IPS-20b (cell line): Measurements from ENCODE around the gene AGAP1.

Experiments used
- H3K27ac ChIP-seq: one replicate; pipeline ENCODE4 v1.5.1; 2013; ENCODE audit warnings: low read length
- H3K27me3 ChIP-seq: 2 replicates; pipeline ENCODE4 v1.6.1; 2013; ENCODE audit warnings: mild to moderate bottlenecking, low read length, inconsistent platforms; ENCODE audit not compliant: insufficient read depth
- H3K36me3 ChIP-seq: 2 replicates; pipeline ENCODE4 v1.6.1; 2013; ENCODE audit warnings: low read depth, mild to moderate bottlenecking, inconsistent platforms, low read length, moderate library complexity; ENCODE audit not compliant: insufficient read depth
- H3K4me1 ChIP-seq: 2 replicates; pipeline ENCODE4 v1.6.1; 2013; ENCODE audit warnings: mild to moderate bottlenecking, control low read depth, inconsistent platforms, low read length, moderate library complexity; ENCODE audit not compliant: insufficient read depth
- H3K4me3 ChIP-seq: 2 replicates; pipeline ENCODE4 v1.5.1; 2013; ENCODE audit warnings: mild to moderate bottlenecking, low read length, inconsistent platforms
- H3K9ac ChIP-seq: 2 replicates; pipeline ENCODE4 v1.6.1; 2013; ENCODE audit warnings: low read depth, mild to moderate bottlenecking, inconsistent platforms, low read length, moderate library complexity
- H3K9me3 ChIP-seq: 2 replicates; pipeline ENCODE4 v1.6.1; 2013; ENCODE audit warnings: mild to moderate bottlenecking, low read depth, low read length, inconsistent platforms; ENCODE audit not compliant: insufficient read depth

The AGAP1 gene

DNA sequence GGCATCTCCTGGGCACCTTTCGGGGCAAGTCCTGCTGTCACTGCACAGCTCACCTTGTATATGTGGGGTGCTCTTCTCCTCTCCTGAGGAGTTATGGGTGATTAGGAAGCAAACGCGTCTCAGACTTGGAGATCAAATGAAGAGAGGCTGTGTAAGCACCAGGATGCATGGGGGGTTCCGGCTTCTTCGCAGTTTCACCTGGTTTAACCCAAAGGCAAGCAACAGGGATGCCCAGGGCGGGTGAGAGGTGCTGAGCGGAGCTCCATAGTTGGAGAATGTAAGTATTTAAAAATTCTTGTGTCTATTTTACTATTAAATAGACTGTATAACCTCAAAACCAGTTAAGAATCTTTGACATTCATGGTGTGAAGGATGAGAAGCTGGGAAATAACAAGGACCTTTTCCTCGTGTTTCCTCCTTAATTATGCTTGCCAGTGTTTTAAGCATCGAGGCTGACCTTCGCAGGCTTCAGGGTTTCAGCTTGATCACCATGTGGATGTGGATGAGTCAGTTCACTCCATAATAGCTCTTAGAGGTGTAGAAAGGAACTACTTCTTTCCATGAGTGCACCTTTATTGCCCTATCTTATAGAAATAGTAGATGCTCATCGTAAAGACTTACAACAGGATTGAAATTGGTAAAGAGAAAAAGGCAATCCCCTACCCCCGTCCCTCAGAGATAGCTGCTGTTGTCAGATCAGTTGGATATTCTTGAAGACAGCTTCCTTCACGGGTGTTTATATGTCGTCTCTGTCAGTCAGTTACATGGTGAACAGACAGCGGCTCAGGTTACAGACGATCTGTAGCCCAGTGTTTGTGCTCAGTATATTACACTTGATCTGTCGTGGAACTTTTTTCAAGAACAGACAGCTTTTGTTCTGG is 201.1 kb downstream of the AGAP1 start:
- Histone ChIP-seq H3K9ac (no peak overlapping the region), H3K9me3 (peaks cover 8% of the 10 kb centered on the region; the same call in 1 of the 2 replicates), H3K4me3 (no peak overlapping the region), H3K36me3 (no peaks in the 10 kb centered on the region), H3K27me3 (no peaks in the 10 kb centered on the region), H3K4me1 (peaks cover 15% of the 10 kb centered on the region), H3K27ac (no peak overlapping the region)

DNA sequence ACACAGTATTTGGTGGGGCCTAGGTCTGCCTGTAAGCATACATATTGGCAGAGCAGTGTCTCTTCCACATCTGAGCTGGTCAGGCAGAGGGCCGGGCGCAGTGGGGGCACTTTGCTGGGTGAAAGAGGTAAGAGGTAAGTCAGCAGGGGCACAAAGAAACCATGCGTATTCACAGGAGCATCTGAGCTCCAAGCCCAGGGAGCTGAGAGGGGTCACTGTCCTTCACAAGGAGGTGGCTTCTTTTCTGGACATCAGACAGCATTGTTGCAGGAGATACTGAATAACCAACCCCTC is 201.7 kb downstream of the AGAP1 start:
- Histone ChIP-seq H3K27ac (no peak overlapping the region), H3K27me3 (no peaks in the 10 kb centered on the region), H3K4me3 (no peak overlapping the region), H3K36me3 (no peaks in the 10 kb centered on the region), H3K4me1 (peaks cover 13% of the 10 kb centered on the region), H3K9ac (no peak overlapping the region), H3K9me3 (peaks cover 8% of the 10 kb centered on the region; the same call in 1 of the 2 replicates)

DNA sequence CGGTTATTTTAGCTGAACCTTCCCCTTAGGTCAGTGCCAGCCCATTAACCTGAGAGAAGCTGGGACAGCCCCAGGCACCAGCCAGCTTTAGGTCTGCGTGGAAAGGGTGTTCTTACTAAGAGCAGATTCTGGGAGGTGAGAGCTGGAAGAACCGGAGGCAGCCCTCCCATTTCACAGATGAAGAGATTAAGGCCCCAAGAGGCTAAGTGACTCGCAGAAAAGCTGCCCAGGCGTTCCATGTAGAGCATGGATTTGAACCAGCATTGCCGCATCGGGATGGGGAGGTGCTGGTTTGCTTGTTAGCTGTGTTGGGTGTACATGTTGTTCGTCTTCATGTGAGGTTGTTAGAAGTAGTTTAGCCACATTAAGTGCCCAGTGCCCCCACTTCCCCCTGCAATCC is 203.2 kb downstream of the AGAP1 start:
- H3K9ac ChIP-seq, result no peak overlapping the region

DNA sequence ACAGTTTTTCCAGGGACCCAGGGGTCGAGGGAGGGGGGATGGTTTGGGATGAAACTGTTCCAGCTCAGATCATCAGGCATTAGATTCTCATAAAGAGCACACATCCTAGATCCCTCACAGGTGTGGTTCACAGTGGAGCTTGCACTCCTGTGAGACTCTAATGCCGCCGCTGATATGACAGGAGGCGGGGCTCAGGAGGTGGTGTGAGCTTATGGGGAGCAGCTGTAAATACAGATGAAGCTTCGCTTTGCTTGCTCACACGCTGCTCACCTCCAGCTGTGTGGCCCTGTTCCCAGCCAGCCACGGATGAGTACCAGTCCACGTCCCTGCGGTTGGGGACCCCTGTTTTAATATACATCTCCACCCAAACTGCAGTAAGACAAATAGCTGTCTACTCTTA is 204.2 kb downstream of the AGAP1 start:
- Histone ChIP-seq H3K27me3 (no peaks in the 10 kb centered on the region), H3K9me3 (peaks cover 8% of the 10 kb centered on the region; the same call in 1 of the 2 replicates), H3K4me3 (no peak overlapping the region), H3K9ac (no peak overlapping the region), H3K27ac (no peak overlapping the region), H3K4me1 (peaks cover 10% of the 10 kb centered on the region), H3K36me3 (no peaks in the 10 kb centered on the region)

More for the DNA sequence above, 203.2 kb downstream of the AGAP1 start:
- H3K27me3 ChIP-seq, result no peaks in the 10 kb centered on the region
- no peaks in the 10 kb centered on the region for H3K36me3 ChIP-seq
- H3K4me3 ChIP-seq, result no peak overlapping the region
- peaks cover 4% of the 10 kb centered on the region; the same call in 1 of the 2 replicates for H3K4me1 ChIP-seq
- H3K27ac ChIP-seq, result no peak overlapping the region
- peaks cover 8% of the 10 kb centered on the region; the same call in 1 of the 2 replicates for H3K9me3 ChIP-seq

DNA sequence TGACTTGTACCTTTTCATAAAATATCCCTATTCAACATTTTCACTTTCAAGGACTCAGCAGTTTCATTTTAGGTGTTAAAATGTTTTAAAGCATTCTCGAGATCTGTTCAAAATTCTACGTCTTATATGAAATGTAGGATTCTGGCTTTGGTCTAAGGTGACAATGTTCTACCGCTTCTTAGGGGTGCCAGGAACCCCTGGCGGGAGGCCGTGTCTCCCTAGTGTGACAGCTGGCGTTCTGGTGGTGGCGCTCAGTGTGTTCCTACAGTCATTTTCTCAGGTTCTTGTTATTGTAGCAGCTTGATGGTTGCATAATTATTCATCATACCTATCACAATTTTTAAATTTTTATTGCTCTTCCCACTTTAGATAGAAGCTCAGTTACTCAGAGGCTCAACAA is 204.6 kb downstream of the AGAP1 start:
- H3K9me3 ChIP-seq, result peaks cover 8% of the 10 kb centered on the region; the same call in 1 of the 2 replicates
- no peaks in the 10 kb centered on the region for H3K27me3 ChIP-seq
- no peak overlapping the region for H3K4me3 ChIP-seq
- peaks cover 13% of the 10 kb centered on the region for H3K4me1 ChIP-seq
- H3K36me3 ChIP-seq, result no peaks in the 10 kb centered on the region
- H3K9ac ChIP-seq, result no peak overlapping the region
- H3K27ac ChIP-seq, result no peak overlapping the region

DNA sequence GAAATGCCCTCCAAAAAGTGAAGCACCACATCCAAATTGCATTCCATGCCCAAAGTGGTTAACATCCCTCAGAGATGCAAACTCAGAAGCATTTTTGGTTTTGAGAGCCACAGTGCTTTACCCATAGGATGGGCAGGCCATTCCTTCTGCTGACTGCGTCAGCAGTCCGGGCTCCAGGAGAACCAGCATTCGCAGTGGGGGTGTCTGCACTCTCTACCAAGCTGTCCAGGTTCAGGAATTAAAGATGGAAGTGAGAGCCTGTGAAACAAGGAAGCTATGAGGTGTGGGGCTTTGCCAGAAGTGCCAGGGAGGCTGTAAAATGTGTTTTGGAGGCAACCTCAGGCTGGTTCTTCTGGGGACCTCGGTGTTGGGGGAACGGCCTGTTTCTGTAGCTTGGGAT is 205.7 kb downstream of the AGAP1 start:
- Histone ChIP-seq H3K27ac (no peak overlapping the region), H3K4me3 (no peak overlapping the region), H3K9ac (no peak overlapping the region), H3K36me3 (no peaks in the 10 kb centered on the region), H3K9me3 (peaks cover 8% of the 10 kb centered on the region; the same call in 1 of the 2 replicates), H3K27me3 (no peaks in the 10 kb centered on the region), H3K4me1 (peaks cover 13% of the 10 kb centered on the region)

DNA sequence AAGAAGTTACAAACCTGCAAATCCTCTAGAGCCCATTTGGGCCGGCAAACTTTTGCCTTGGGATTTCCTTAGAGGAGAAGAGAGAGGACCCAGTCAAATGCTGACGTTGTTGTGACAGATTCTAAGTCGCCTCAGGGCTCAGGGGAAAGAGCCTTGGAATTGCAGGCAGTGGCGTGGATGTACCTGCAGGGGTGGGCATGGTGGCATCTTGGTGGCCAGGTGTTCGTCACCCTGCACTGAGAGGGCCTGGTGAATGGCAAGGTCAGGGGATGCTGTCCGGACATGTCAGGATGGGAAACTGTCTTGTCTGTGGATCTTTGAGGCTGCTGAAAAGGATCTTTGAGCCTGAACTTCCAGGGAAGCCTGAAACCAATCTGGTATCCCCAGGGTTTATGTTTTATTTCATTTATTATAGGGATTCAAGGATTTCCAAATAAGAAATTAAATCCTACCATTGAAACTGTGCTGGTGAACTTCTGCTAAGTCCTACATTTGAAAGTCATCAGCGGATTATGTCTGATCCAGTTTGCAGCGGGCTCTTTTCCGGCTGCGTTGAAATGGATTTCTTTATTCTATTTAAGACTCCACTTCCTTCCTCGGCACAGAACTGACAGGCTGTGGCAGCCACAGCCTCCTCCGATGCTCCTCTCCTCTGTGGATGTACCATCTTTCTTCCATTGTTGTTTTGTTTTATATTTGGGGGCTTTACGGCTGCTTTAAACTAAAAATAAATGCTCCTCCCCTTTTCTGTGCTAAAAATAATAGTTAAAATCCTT is 207.6 kb downstream of the AGAP1 start:
- no peaks in the 10 kb centered on the region for H3K27me3 ChIP-seq
- H3K4me1 ChIP-seq, result peaks cover 13% of the 10 kb centered on the region
- H3K36me3 ChIP-seq, result no peaks in the 10 kb centered on the region
- no peak overlapping the region for H3K9ac ChIP-seq
- peaks cover 8% of the 10 kb centered on the region; the same call in 1 of the 2 replicates for H3K9me3 ChIP-seq
- H3K27ac ChIP-seq, result no peak overlapping the region
- H3K4me3 ChIP-seq, result no peak overlapping the region

DNA sequence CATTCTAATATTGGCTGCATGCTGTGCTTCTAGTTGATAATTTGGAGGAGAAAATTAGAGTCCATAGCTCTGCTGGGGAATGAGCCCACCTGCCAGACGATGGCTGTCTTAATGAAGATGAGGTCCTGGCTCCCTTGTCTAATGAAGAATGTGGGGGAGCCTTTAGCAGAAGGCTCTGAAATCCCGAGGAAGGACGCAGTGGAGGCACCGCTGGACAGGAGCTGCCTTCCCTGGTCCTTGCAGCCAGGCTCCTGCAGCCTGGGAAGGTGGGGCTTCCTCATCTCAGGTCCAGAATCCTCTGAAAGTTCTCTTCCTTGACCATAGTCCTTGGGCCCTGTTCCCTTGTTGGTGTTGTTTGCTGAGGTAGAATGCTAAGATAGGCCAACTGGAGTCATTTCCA is 208.3 kb downstream of the AGAP1 start:
- H3K4me1 ChIP-seq, result peaks cover 13% of the 10 kb centered on the region
- no peaks in the 10 kb centered on the region for H3K27me3 ChIP-seq
- H3K36me3 ChIP-seq, result no peaks in the 10 kb centered on the region
- peaks cover 6% of the 10 kb centered on the region; the same call in 1 of the 2 replicates for H3K9me3 ChIP-seq
- no peak overlapping the region for H3K4me3 ChIP-seq
- H3K9ac ChIP-seq, result no peak overlapping the region
- no peak overlapping the region for H3K27ac ChIP-seq

DNA sequence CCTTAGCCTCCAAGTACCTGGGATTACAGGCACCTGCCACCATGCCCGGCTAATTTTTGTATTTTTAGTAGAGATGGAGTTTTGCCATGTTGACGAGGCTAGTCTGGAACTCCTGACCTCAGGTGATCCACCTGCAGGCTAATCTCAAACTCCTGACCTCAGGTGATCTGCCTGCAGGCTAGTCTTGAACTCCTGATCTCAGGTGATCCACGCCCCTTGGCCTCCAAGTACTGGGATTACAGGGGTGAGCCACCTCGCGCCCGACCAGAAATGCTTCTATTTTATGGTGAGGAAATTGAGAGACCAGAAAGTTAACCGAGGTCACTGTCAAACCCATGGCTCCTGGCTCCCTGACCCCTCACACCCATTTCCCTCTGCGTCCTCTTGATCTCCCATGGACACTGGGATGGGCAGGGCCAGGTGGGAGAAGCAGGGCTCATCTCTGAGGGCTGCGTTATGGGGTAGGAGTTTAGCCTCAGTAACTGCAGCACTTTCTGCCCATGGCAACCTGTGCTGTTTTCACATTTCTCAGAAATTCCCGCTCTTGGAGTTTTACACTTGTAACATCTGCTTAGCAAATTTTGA is 210.0 kb downstream of the AGAP1 start:
- Histone ChIP-seq H3K27ac (no peak overlapping the region), H3K4me1 (peaks cover 13% of the 10 kb centered on the region), H3K27me3 (no peaks in the 10 kb centered on the region), H3K4me3 (no peak overlapping the region), H3K9me3 (no peaks in the 10 kb centered on the region), H3K36me3 (no peaks in the 10 kb centered on the region), H3K9ac (no peak overlapping the region)

DNA sequence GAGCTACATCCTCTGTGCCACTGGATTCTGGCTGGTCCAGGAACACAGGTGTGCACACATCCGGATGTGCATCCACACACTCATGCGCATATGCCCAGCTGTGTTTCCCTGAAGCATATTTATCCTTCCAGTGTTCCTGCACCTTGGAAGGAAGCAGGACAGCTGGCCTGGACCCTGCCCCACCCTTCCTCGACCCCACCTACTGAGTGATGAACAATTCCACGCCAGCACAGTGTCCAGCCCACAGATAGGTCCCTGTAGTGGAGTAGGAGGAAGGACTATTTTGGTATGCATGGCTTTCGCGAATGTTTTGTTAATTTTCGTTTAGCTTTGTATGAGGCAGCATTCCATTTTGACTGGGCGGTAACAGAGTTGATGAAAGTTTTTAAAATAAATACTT is 211.5 kb downstream of the AGAP1 start:
- Histone ChIP-seq H3K4me3 (no peak overlapping the region), H3K9me3 (no peaks in the 10 kb centered on the region), H3K4me1 (peaks cover 9% of the 10 kb centered on the region), H3K27me3 (no peaks in the 10 kb centered on the region), H3K27ac (no peak overlapping the region), H3K9ac (no peak overlapping the region), H3K36me3 (no peaks in the 10 kb centered on the region)

DNA sequence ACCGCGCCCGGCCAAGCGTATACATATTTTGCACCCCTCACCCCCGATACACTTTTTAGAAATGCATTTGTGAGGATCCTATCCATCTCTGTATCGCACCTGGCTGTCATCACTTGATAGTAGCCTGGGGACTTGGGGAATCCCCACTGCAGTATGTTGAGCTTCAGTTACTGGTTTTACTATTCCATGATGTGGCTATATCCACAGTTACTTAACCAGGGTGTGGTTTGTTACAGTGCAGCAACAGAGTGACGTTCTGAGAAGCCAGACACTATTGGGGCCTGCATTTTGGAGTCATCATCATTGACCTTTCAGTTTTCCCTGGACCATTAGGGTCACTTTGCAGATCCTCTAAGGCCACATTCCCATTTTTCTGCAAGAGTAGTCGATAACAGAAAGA is 212.7 kb downstream of the AGAP1 start:
- Histone ChIP-seq H3K36me3 (peaks cover 9% of the 10 kb centered on the region; the same call in 1 of the 2 replicates), H3K27ac (no peak overlapping the region), H3K9me3 (no peaks in the 10 kb centered on the region), H3K4me3 (no peak overlapping the region), H3K9ac (no peak overlapping the region), H3K4me1 (peaks cover 9% of the 10 kb centered on the region), H3K27me3 (no peaks in the 10 kb centered on the region)
